Measurements from ENCODE around the gene ARL10. TPM values are rescaled to one million over a fixed set of nuclear protein-coding genes. Genes with fewer than 3 reads are reported as not detected.
"Not testable (repeated sequence)": the region's sequence is repeated elsewhere in the genome, so short reads cannot be mapped to it uniquely, and the experiment has no call there.

ARL10 gene
- polyA plus RNA-seq, 1 donor, result 12.2 TPM

- peak; percentile 99 for DNase-seq (ENCODE audit: low read depth)
These were observed 23.3 kb downstream of the ARL10 start, which contains the start of the genes HIGD2A and NOP16 for GRCh38 chr5:176388444-176389134. HIGD2A (plus strand) TSS chr5:176388751; CDS start chr5:176388820, 69 bp downstream. NOP16 (minus strand) TSS chr5:176388598; CDS start chr5:176388539, 59 bp downstream.

GRCh38 chr5:176389135-176390123 lies 24.1 kb downstream of the ARL10 start:
- no peak for DNase-seq (ENCODE audit: low read depth)

GRCh38 chr5:176391479-176391878 lies 26.2 kb downstream of the ARL10 start:
- no peak for DNase-seq (ENCODE audit: low read depth)

- no peak for DNase-seq (ENCODE audit: low read depth)
These were observed 26.7 kb downstream of the ARL10 start for GRCh38 chr5:176391999-176392398.

- no peak for DNase-seq (ENCODE audit: low read depth)
These were observed 27.2 kb downstream of the ARL10 start for GRCh38 chr5:176392526-176392925.

- DNase-seq (ENCODE audit: low read depth), result no peak
These were observed 28.8 kb downstream of the ARL10 start for GRCh38 chr5:176394096-176394495.

- no peak for DNase-seq (ENCODE audit: low read depth)
These were observed 29.8 kb downstream of the ARL10 start for GRCh38 chr5:176394881-176395675.

GRCh38 chr5:176396330-176396729 lies 31.0 kb downstream of the ARL10 start:
- no peak for DNase-seq (ENCODE audit: low read depth)

- no peak for DNase-seq (ENCODE audit: low read depth)
These were observed 32.6 kb downstream of the ARL10 start for GRCh38 chr5:176397736-176398420.

- DNase-seq (ENCODE audit: low read depth), result no peak
These were observed 35.3 kb downstream of the ARL10 start for GRCh38 chr5:176400382-176401156.

GRCh38 chr5:176401281-176402205 lies 36.3 kb downstream of the ARL10 start:
- no peak for DNase-seq (ENCODE audit: low read depth)

GRCh38 chr5:176405656-176406435 lies 40.6 kb downstream of the ARL10 start:
- DNase-seq (ENCODE audit: low read depth), result no peak

- no peak for DNase-seq (ENCODE audit: low read depth)
These were observed 41.3 kb downstream of the ARL10 start for GRCh38 chr5:176406436-176407052.

- no peak for DNase-seq (ENCODE audit: low read depth)
These were observed 42.4 kb downstream of the ARL10 start for GRCh38 chr5:176407456-176408251.

GRCh38 chr5:176408252-176408573 lies 42.9 kb downstream of the ARL10 start:
- DNase-seq (ENCODE audit: low read depth), result not testable (repeated sequence)

- no peak for DNase-seq (ENCODE audit: low read depth)
These were observed 43.3 kb downstream of the ARL10 start for GRCh38 chr5:176408590-176408989.

GRCh38 chr5:176409765-176410164 lies 44.5 kb downstream of the ARL10 start:
- no peak for DNase-seq (ENCODE audit: low read depth)

All from forelimb muscle (tissue), 1 donor.